Activated naive CD4-positive, alpha-beta T cell treated with anti-CD3 and anti-CD28 coated beads, Interleukin-2, amount 50 U/mL, for 72 hours (primary cell): Measurements from ENCODE around the gene SLC6A12. TPM values are rescaled to one million over a fixed set of nuclear protein-coding genes. Genes with fewer than 3 reads are reported as not detected.
A peak's percentile ranks its signal among the peaks of the same experiment; 100 is the strongest.

Source experiments
- ATAC-seq, 2 donors: fragments of 150-1000 bp; cut with Tn5 transposase; 2 replicates each; pipeline ENCODE4 v1.10.0; 2021; ENCODE audit warnings: mild to moderate bottlenecking in 2 of 2, moderate library complexity in 2 of 2
- DNase-seq, 2 donors: peaks; one replicate each; pipeline ENCODE4 v3.0.0; 2021 to 2022; ENCODE audit warnings: low spot score in 2 of 2
- H3K27ac Mint-ChIP-seq, 2 donors: one replicate each; pipeline ENCODE4 v1.8.0; 2022; ENCODE audit warnings: mild to moderate bottlenecking in 2 of 2, mixed read lengths in 2 of 2
- H3K36me3 Mint-ChIP-seq, 2 donors: one replicate each; pipeline ENCODE4 v1.8.0; 2022; ENCODE audit warnings: mixed read lengths in 2 of 2
- H3K9me3 Mint-ChIP-seq, 2 donors: one replicate each; pipeline ENCODE4 v1.8.0; 2022; ENCODE audit warnings: mixed read lengths in 2 of 2
- total RNA-seq, 2 donors: library from RNA; stranded (reverse); gene quantifications; one replicate each; pipeline ENCODE4 v1.2.3, GENCODE V29; 2022

Gene SLC6A12
- total RNA-seq, 2 donors from 2014 or later = not detected

DNA sequence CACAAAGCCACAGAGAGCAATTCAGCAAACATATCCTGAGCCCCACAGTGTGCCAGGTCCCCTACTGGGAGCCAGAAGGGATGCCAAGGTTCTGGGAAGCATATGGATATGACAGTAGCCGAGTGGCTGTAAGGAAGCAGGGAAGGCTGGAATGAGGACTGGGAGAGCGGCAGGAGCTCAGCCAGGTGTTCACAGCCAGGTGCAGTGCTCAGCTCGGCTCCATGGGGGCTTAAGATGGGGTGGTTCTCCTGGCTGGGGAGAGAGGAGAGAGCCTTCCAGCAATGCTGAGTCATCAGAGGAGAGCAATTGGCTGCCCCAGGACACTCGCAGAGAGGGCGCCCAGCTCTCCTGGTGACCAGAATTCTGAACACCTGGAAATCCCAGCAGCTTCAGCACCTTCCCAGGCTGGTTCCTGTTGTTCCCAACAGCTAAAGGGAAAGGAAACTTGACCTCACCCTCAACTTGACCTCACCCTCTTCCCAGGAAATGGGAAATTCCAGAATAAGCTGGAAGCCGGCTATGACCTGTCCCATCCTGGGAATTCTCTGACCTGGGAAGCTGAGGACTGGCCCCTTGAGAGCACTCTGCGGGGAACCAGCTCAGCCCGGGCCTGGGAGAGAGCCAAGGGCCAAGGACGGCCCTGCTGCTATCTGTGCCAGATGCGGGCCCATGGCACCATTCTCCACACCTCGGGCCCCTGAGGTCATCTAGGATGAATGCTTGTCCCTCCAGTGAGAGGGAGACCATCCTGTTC, 34.6 kb downstream of the SLC6A12 start:
- no peaks in the 10 kb centered on the region for H3K9me3 Mint-ChIP-seq
- no peak overlapping the region for H3K27ac Mint-ChIP-seq
- no peaks in the 10 kb centered on the region for H3K36me3 Mint-ChIP-seq
- DNase-seq (no peak), ATAC-seq (no peak)

DNA sequence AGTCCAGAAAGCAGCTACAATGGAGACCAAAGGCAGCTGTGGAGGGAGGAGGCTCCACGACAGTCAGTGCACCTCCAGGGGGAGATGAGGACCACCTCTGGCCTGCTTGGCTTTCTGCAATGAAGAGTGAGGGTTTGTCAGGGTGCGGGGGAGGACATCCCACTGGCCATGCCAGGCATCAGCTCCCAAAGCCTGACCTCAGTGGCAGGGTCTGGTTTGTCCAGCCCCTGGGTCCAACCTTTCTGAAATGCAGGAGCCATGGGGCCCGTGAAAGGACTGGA, 35.2 kb downstream of the SLC6A12 start:
- DNase-seq (no peak), ATAC-seq (no peak)
- no peak overlapping the region for H3K27ac Mint-ChIP-seq
- no peaks in the 10 kb centered on the region for H3K9me3 Mint-ChIP-seq
- H3K36me3 Mint-ChIP-seq = no peaks in the 10 kb centered on the region

DNA sequence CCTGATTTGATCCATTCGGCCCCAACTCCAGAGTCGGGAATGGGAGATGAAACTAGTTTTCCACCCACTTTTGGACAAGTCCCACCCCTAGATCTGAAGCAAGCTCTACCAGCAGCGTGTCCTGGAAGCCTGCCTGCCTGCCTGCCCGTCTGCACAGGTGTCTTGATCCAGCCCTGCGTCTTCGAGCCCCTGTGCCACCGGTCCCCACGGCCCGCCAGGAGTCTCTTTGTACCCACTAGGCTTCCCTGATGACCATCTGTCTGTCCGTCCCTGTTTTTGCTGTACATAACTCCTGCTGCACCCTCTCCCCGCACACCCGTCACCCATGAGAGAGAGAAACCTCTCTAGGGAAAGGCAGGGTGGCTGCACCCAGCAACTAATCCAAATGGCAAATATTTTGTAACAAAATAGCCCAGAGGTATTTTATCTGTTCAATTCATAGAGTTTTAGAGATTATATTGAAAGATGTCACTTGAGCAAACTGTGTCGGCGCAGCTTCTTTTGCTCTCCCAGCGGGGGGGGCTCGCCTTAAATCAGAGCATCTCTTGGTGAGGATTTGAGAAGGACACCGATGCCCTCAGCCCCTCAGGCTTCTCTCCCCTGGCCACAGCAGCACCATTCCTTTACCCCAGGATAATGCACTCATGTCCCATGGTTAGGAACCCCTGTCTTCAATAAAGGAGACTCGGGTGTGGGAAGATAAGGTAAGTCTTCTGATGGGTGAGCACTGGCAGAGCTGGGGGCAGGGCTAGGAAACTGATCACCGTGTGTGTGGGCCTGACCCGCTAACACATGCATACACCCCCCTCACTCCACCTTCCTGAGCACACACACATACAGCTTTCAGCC, 35.8 kb downstream of the SLC6A12 start:
- no peak for DNase-seq
- H3K36me3 Mint-ChIP-seq = no peaks in the 10 kb centered on the region
- no peak for ATAC-seq
- no peak overlapping the region for H3K27ac Mint-ChIP-seq
- H3K9me3 Mint-ChIP-seq = no peaks in the 10 kb centered on the region

GRCh38 chr12:177336-177979, 36.5 kb downstream of the SLC6A12 start:
- Mint-ChIP-seq H3K27ac (no peak overlapping the region), H3K36me3 (no peaks in the 10 kb centered on the region)

GRCh38 chr12:176321-177181, 37.4 kb downstream of the SLC6A12 start:
- no peaks in the 10 kb centered on the region for H3K36me3 Mint-ChIP-seq
- DNase-seq (no peak), ATAC-seq (no peak)
- H3K9me3 Mint-ChIP-seq = no peaks in the 10 kb centered on the region
- H3K27ac Mint-ChIP-seq = no peak overlapping the region

More at GRCh38 chr12:177336-177979, 36.5 kb downstream of the SLC6A12 start:
- H3K9me3 Mint-ChIP-seq = no peaks in the 10 kb centered on the region
- DNase-seq (no peak), ATAC-seq (no peak)

- Mint-ChIP-seq H3K9me3 (no peaks in the 10 kb centered on the region), H3K36me3 (no peaks in the 10 kb centered on the region), H3K27ac (no peak overlapping the region)
- DNase-seq = no peak
- ATAC-seq = no peak
These were observed 38.2 kb downstream of the SLC6A12 start for GRCh38 chr12:175759-176158.

DNA sequence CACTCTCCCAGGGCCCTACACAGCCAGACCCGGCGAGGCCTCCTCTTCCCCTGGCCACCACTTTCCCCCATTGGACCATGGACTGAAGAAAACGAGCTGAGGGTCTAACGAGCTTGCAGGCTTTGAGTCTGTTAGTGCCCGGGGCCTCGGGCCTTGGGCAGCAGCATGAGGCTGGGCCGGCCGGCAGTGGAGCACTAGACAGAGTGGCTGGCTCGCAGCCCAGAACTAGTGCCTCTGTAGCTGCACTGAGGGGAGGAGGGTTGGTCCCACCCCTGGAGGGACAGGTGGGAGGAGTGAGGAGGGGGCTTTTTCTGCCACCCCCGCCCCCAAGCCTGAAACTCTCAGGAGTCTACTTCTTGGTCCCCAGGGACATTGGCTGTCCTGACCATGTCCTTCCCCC, 38.7 kb downstream of the SLC6A12 start:
- ATAC-seq = no peak
- no peak for DNase-seq
- H3K9me3 Mint-ChIP-seq = no peaks in the 10 kb centered on the region
- H3K36me3 Mint-ChIP-seq = no peaks in the 10 kb centered on the region
- H3K27ac Mint-ChIP-seq = no peak overlapping the region

- no peaks in the 10 kb centered on the region for H3K9me3 Mint-ChIP-seq
- DNase-seq = no peak
- no peak for ATAC-seq
- H3K27ac Mint-ChIP-seq = no peak overlapping the region
- no peaks in the 10 kb centered on the region for H3K36me3 Mint-ChIP-seq
These were observed 39.4 kb downstream of the SLC6A12 start for GRCh38 chr12:174596-174995.

DNA sequence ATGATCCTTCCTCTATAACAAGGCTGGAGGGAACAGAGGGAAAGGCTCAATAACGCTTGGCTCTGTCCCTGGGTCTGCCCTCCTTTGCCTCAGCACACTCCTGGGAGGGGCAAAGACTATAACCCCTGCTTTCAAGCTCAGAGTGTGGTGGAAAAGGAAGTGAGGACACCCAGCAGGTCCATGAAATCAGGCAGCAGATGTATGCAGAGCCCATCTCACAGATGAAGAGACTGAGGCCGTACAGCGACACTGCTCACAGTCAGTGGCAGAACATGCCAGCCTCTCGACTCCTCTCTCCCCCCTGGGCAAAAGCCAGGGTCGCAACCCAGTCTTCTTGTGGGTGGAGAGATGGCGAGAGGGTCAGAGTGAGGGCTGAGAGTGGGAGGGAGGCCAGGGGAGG, 39.8 kb downstream of the SLC6A12 start:
- no peak for ATAC-seq
- no peak overlapping the region for H3K27ac Mint-ChIP-seq
- DNase-seq = no peak
- H3K36me3 Mint-ChIP-seq = no peaks in the 10 kb centered on the region
- no peaks in the 10 kb centered on the region for H3K9me3 Mint-ChIP-seq

DNA sequence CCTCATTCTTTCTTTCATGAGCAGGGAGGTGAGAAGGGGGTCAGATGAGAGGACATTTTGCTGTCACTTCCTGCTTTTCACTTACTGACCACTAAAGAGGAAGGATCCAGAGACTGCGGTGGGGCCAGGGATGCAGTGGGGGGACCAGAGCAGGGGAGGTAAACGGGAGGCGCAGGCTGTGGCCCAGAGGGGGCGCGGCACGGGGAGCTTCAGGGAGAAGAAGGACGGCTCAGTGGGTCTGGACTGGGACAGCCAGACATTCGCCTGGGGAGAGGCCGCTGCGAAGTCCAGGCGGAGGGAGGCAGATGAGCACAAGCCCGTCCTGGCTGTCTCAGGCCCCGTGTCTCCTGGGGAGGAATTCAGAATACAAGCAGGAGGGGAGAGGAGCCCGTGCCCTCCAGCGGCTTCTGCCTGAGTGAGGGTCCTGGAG, 41.2 kb downstream of the SLC6A12 start:
- ATAC-seq (no peak), DNase-seq (no peak)
- no peak overlapping the region for H3K27ac Mint-ChIP-seq
- H3K36me3 Mint-ChIP-seq = no peaks in the 10 kb centered on the region
- H3K9me3 Mint-ChIP-seq = no peaks in the 10 kb centered on the region

GRCh38 chr12:171743-172676, 41.9 kb downstream of the SLC6A12 start:
- ATAC-seq = no peak
- no peaks in the 10 kb centered on the region for H3K36me3 Mint-ChIP-seq
- no peak for DNase-seq

GRCh38 chr12:171276-171675, 42.7 kb downstream of the SLC6A12 start:
- Mint-ChIP-seq H3K27ac (no peak overlapping the region), H3K9me3 (no peaks in the 10 kb centered on the region), H3K36me3 (no peaks in the 10 kb centered on the region)
- ATAC-seq (no peak), DNase-seq (no peak)

More at GRCh38 chr12:171743-172676, 41.9 kb downstream of the SLC6A12 start:
- H3K27ac Mint-ChIP-seq = no peak overlapping the region
- H3K9me3 Mint-ChIP-seq = no peaks in the 10 kb centered on the region

DNA sequence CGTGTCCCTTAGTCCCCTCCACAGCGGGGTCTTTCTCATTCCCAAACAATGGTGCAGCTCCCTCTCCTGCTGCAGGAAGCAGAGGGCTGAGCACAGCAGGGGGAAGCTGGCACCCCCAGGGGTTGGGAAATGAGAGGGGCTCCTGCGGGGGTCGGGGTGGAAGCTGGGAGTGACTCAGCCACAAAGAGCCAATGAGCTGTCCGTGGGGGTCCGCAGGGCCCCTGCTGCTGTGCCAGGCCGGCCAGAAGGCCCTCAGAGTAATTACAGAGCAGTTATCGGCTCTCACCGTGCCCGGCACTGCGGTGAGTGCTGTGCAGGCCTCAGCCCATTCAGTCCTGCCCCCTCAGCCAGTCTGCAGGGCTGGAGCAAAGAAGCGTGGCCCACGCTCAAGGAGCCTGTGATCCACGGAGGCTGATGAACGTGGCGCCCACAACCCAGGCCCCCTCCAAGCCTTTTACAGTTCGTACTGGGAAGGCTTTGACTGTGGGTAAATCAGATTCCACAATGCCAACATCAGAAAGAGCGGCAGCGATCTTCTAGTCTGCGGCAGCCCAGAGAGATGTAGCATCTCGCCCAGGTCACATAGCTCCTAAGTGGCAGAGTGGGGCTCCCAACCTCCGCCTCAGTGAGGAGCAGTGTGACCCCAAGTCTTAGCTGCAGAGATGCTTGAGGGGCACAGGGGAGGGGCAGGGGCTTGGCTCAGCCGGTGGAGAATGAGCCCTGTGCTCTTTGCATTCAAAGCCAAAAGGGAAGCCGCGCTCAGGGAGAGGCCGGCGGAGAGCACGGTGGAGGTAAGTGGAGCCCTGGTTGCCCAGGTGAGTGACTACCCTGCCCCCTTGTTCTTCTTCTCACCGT, 43.4 kb downstream of the SLC6A12 start:
- DNase-seq (no peak), ATAC-seq (no peak)
- Mint-ChIP-seq H3K36me3 (no peaks in the 10 kb centered on the region), H3K9me3 (no peaks in the 10 kb centered on the region), H3K27ac (no peak overlapping the region)

DNA sequence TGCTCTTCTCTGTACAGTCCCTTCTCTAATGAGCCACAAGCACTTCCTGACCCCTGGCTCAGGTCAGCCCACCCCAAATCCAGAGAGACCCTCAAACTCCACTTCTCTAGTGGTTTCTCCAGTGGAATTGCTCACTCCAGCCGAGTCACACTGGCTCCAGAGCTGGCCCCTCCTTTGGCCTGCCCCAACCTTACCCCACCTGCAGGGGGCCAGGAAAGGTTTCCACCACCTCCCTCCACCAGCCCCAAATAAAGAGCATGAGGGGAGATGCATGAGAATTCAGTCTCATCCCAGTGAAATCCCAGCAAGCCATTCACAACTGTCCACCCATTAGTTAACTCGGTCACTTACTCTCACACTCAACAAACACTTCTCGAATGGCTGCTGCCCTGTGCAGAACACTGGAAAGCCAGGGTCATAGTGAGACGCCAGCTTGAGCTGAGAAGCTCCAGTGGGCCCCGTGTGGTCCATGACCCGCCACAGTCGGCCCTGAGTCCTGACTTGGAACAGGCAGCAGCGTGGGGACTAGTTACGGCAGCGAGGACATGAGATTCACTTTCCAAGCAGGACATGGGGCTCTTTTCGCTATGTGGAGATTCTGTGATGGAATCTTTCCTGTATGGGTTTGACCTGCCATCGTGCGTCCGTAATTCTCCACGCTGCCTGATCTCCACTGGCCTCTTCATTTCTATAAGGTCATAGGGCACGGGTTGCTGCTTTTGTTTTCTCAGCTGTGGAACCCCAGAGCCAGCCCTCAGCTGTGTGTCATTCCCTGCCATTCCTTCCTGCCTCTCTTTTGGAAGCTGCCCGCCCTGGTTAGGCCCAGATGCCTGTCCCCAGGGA, 44.2 kb downstream of the SLC6A12 start:
- no peak overlapping the region for H3K27ac Mint-ChIP-seq
- no peaks in the 10 kb centered on the region for H3K9me3 Mint-ChIP-seq
- DNase-seq = no peak
- peak in 1 of 2 donors; percentile 54 for ATAC-seq
- no peaks in the 10 kb centered on the region for H3K36me3 Mint-ChIP-seq
